ENCODE measurements around the gene SLC35G3.

SLC35G3 gene

DNA sequence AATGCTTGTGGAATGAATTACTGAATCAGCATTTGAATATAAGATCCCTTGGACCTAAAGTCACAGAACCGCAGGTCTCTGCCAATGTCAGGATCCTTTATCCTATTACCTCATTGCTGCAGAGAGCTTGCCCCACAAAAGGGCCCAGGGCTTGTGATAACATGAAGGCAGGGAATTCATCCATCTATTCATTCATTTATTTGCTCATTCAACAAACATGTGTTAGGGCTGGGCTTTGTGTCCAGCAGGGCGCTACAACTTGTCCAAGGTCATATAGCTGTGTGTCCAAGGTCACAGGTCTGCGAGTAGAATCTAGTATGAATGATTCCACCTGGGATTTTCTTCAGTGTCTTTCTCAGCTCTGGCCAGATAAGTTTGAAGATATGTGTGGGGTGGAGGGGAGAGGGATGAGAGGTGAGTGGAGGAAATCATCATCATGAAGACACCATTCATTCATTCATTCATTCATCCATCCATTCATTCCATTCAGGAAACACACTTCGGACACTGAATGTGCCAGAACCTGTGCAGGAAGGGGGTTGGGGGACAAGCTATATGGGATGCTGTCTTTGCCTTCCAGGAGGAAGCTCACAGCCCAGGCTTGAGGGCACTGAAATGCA is 47.9 kb downstream of the SLC35G3 start:
- DNase-seq, result no peak
- TF ChIP-seq GATA1 (IDR thresholded peaks at IDR 0.05; ENCODE audit: low read depth, low read length) (no peak), POLR2A (IDR thresholded peaks at IDR 0.05; ENCODE audit: low read length) (no peak)

- DNase-seq, result no peak
- no peak for TF ChIP-seq GATA1 (IDR thresholded peaks at IDR 0.05; ENCODE audit: low read depth, low read length)
- TF ChIP-seq POLR2A (IDR thresholded peaks at IDR 0.05; ENCODE audit: low read length), result no peak
Measured at GRCh38 chr17:35144840-35145239, 49.4 kb downstream of the SLC35G3 start.
